ENCODE measurements around the gene PERM1. TPM values are rescaled to one million over a fixed set of nuclear protein-coding genes. Genes with fewer than 3 reads are reported as not detected.
"Not testable (repeated sequence)": the region's sequence is repeated elsewhere in the genome, so short reads cannot be mapped to it uniquely, and the experiment has no call there.

The PERM1 gene
- total RNA-seq, 1 donor: not detected

GRCh38 chr1:978069-978834 is 3.6 kb downstream of the PERM1 start:
- no peak for TF ChIP-seq CTCF (IDR thresholded peaks at IDR 0.05; ENCODE audit: insufficient read depth, low read length)
- no peak for DNase-seq (ENCODE audit: low read depth)
- H3K4me3 ChIP-seq (ENCODE audit: low read depth, low read length): no peak overlapping the region

- not testable (repeated sequence) for H3K4me3 ChIP-seq (ENCODE audit: low read depth, low read length); DNase-seq (ENCODE audit: low read depth)
These were observed 5.1 kb downstream of the PERM1 start for GRCh38 chr1:976791-977190.

GRCh38 chr1:975896-976683 is 5.8 kb downstream of the PERM1 start:
- peak; percentile 16 for DNase-seq (ENCODE audit: low read depth)
- H3K4me3 ChIP-seq (ENCODE audit: low read depth, low read length): no peak overlapping the region
- TF ChIP-seq CTCF (IDR thresholded peaks at IDR 0.05; ENCODE audit: insufficient read depth, low read length): peak; percentile 49

- no peak for DNase-seq (ENCODE audit: low read depth)
- H3K4me3 ChIP-seq (ENCODE audit: low read depth, low read length): no peak overlapping the region
- TF ChIP-seq CTCF (IDR thresholded peaks at IDR 0.05; ENCODE audit: insufficient read depth, low read length): no peak
These were observed 6.5 kb downstream of the PERM1 start for GRCh38 chr1:975365-975764.

GRCh38 chr1:974687-975328 is 7.1 kb downstream of the PERM1 start:
- no peak overlapping the region for H3K4me3 ChIP-seq (ENCODE audit: low read depth, low read length)
- no peak for DNase-seq (ENCODE audit: low read depth)
- TF ChIP-seq CTCF (IDR thresholded peaks at IDR 0.05; ENCODE audit: insufficient read depth, low read length): no peak

GRCh38 chr1:974293-974640 is 7.6 kb downstream of the PERM1 start:
- H3K4me3 ChIP-seq (ENCODE audit: low read depth, low read length): no peak overlapping the region
- no peak for DNase-seq (ENCODE audit: low read depth)
- no peak for TF ChIP-seq CTCF (IDR thresholded peaks at IDR 0.05; ENCODE audit: insufficient read depth, low read length)
